PC-9 (cell line): ENCODE measurements around the gene RTN3. TPM values are rescaled to one million over a fixed set of nuclear protein-coding genes. Genes with fewer than 3 reads are reported as not detected.
"Not testable (repeated sequence)": the region's sequence is repeated elsewhere in the genome, so short reads cannot be mapped to it uniquely, and the experiment has no call there.

Source experiments
- BruUV-seq: library from RNA; stranded (reverse); fragments of 400-500 nt; replicated peaks from 2 replicates; lab custom pipeline; 2021; lab: Mats Ljungman, UMichigan
- CTCF ChIA-PET: fragments of 300-600 bp; sonication (Branson Sonifier 250); formaldehyde crosslinking; loops from one replicate; lab custom pipeline; 2022; ENCODE audit warnings: antibody characterized with exemption; lab: Charles Lee
- POLR2A ChIA-PET: fragments of 300-600 bp; sonication (Branson Sonifier 250); formaldehyde crosslinking; loops from one replicate; lab custom pipeline; 2022; ENCODE audit warnings: antibody characterized with exemption; ENCODE audit not compliant: unreplicated experiment; lab: Charles Lee
- DNase-seq, 2 experiments: peaks; one replicate each; pipeline versions ENCODE4 v3.0.0 to v3.0.0-alpha.2; 2015 to 2022; ENCODE audit warnings: mixed read lengths in 1 of 2
- H2AFZ ChIP-seq: fragments of 200-600 bp; sonication (generic); 2 replicates; pipeline ENCODE4 v1.8.1; 2017; ENCODE audit warnings: antibody characterized with exemption
- H3F3A ChIP-seq: fragments of 200-600 bp; sonication (generic); 2 replicates; pipeline ENCODE4 v1.8.1; 2017; ENCODE audit warnings: antibody characterized with exemption, mild to moderate bottlenecking, low read depth; ENCODE audit not compliant: insufficient read depth
- H3K27ac ChIP-seq: fragments of 200-600 bp; sonication (generic); 2 replicates; pipeline ENCODE4 v1.6.1; 2016; ENCODE audit warnings: mixed run types
- H3K27me3 ChIP-seq: fragments of 200-600 bp; sonication (generic); 2 replicates; pipeline ENCODE4 v1.6.1; 2016; ENCODE audit warnings: low read depth, mixed run types; ENCODE audit not compliant: insufficient read depth
- H3K36me3 ChIP-seq: fragments of 200-600 bp; sonication (generic); 2 replicates; pipeline ENCODE4 v1.6.1; 2016; ENCODE audit warnings: low read depth, mixed run types
- H3K4me1 ChIP-seq: fragments of 200-600 bp; sonication (generic); replicated peaks from 2 replicates; pipeline ENCODE4 v1.6.1; 2016; ENCODE audit warnings: mixed run types; ENCODE audit not compliant: insufficient read depth
- H3K4me2 ChIP-seq: fragments of 200-600 bp; sonication (generic); 2 replicates; pipeline ENCODE4 v1.6.1; 2017; ENCODE audit warnings: mixed run types
- H3K4me3 ChIP-seq: fragments of 200-600 bp; sonication (generic); 2 replicates; pipeline ENCODE4 v1.6.1; 2016; ENCODE audit warnings: mixed run types
- H3K79me2 ChIP-seq: fragments of 200-600 bp; sonication (generic); 2 replicates; pipeline ENCODE4 v1.6.1; 2017; ENCODE audit warnings: low read depth, mixed run types
- H3K9me2 ChIP-seq: fragments of 200-600 bp; sonication (generic); 2 replicates; pipeline ENCODE4 v1.8.1; 2017; ENCODE audit warnings: mild to moderate bottlenecking; ENCODE audit not compliant: insufficient read depth
- H3K9me3 ChIP-seq: fragments of 200-600 bp; sonication (generic); 2 replicates; pipeline ENCODE4 v1.8.1; 2016; ENCODE audit warnings: low read depth; ENCODE audit not compliant: insufficient read depth
- H4K20me1 ChIP-seq: fragments of 200-600 bp; sonication (generic); 2 replicates; pipeline ENCODE4 v1.8.1; 2017; ENCODE audit not compliant: insufficient read depth
- EZH2 ChIP-seq: fragments of 200-600 bp; sonication (generic); IDR thresholded peaks from 2 replicates; pipeline ENCODE4 v1.8.0; 2017; ENCODE audit warnings: antibody characterized with exemption, low read depth
- intact Hi-C: fragments of 100-400 bp; cut with micrococcal nuclease; formaldehyde crosslinking; loops from one replicate; pipeline ENCODE4 v1.10.0; 2022; ENCODE audit not compliant: unreplicated experiment
- total RNA-seq: library from RNA; stranded (reverse); gene quantifications from 2 replicates; pipeline ENCODE4 v1.2.3, GENCODE V29; 2021
- TF ChIP-seq, protein P1 (sequence below): fragments of 200-600 bp; sonication (generic); conservative IDR thresholded peaks from 2 replicates; pipeline ENCODE4 v1.6.1; 2017; ENCODE audit warnings: mixed run types, antibody characterized with exemption, mild to moderate bottlenecking, moderate library complexity

Gene RTN3
- total RNA-seq, 1 experiment from 2014 or later: 279 TPM

DNA sequence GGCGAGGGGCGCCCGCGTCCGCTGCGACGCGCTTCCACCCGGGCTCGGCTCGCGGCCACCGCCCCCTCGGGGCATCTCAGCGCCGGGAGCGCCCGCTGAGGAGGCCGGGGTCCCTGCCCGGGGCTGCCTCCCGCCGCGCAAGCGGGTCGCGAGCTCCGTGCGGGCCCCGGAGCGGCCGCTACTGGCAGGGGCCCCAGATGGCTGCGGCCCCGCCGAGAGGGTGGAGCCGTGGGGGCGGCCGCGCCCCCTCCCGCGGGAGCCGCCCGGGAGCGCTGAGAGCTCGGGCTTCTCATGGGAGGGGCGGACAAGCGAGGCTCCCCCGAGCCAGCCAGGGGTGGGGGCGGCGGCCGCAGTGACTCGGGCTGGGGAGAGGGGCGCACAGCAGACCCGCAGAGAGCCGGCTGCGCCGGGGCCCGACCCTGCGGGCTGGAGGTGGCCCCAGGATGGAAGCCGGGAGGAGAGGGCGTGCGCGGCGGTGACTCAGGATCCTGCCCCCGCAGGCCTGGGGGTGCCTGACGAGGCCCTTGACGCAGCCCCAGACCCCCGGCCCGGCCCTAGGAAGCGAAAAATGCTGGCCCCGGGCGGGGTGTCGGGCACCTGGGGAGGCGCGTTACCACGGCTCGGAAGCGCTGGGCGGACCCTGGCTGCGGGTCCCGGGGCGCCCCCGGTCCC, 87.9 kb downstream of the RTN3 start:
- CTCF ChIA-PET: interaction anchor here (0.6 kb wide), 2 partner anchors 166 to 181 kb away, joined by 5 to 6 read pairs; no protein-coding TSS in a partner anchor
- no peaks in the 10 kb centered on the region for H3K9me2 ChIP-seq
- no peaks in the 10 kb centered on the region for H3K36me3 ChIP-seq
- H3K27me3 ChIP-seq: no peaks in the 10 kb centered on the region
- peaks cover 13% of the 10 kb centered on the region; the same call in 1 of the 2 replicates for H4K20me1 ChIP-seq
- DNase-seq: peak in 1 of 2 experiments; percentile 63
- peak overlapping the region; percentile 65 for H3K4me3 ChIP-seq
- peak overlapping the region; percentile 82 for H2AFZ ChIP-seq
- POLR2A ChIA-PET: interaction anchor here (0.6 to 0.7 kb wide), 2 partner anchors 65 to 88 kb away, joined by 4 to 5 read pairs; no protein-coding TSS in a partner anchor
- intact Hi-C loops: loop anchor here (2.0 kb wide), 1 partner anchor 34 kb away; no protein-coding TSS in a partner anchor
- no peak overlapping the region for H3K27ac ChIP-seq
- peaks cover 36% of the 10 kb centered on the region for H3F3A ChIP-seq
- no peak for TF ChIP-seq EZH2
- TF ChIP-seq, protein P1, sequence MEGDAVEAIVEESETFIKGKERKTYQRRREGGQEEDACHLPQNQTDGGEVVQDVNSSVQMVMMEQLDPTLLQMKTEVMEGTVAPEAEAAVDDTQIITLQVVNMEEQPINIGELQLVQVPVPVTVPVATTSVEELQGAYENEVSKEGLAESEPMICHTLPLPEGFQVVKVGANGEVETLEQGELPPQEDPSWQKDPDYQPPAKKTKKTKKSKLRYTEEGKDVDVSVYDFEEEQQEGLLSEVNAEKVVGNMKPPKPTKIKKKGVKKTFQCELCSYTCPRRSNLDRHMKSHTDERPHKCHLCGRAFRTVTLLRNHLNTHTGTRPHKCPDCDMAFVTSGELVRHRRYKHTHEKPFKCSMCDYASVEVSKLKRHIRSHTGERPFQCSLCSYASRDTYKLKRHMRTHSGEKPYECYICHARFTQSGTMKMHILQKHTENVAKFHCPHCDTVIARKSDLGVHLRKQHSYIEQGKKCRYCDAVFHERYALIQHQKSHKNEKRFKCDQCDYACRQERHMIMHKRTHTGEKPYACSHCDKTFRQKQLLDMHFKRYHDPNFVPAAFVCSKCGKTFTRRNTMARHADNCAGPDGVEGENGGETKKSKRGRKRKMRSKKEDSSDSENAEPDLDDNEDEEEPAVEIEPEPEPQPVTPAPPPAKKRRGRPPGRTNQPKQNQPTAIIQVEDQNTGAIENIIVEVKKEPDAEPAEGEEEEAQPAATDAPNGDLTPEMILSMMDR: no peak
- H3K4me2 ChIP-seq: peak overlapping the region; percentile 79
- peaks cover 11% of the 10 kb centered on the region; the same call in 1 of the 2 replicates for H3K4me1 ChIP-seq
- no TSS peak for BruUV-seq
- H3K9me3 ChIP-seq: no peaks in the 10 kb centered on the region
- peaks cover 23% of the 10 kb centered on the region; the same call in 1 of the 2 replicates for H3K79me2 ChIP-seq

DNA sequence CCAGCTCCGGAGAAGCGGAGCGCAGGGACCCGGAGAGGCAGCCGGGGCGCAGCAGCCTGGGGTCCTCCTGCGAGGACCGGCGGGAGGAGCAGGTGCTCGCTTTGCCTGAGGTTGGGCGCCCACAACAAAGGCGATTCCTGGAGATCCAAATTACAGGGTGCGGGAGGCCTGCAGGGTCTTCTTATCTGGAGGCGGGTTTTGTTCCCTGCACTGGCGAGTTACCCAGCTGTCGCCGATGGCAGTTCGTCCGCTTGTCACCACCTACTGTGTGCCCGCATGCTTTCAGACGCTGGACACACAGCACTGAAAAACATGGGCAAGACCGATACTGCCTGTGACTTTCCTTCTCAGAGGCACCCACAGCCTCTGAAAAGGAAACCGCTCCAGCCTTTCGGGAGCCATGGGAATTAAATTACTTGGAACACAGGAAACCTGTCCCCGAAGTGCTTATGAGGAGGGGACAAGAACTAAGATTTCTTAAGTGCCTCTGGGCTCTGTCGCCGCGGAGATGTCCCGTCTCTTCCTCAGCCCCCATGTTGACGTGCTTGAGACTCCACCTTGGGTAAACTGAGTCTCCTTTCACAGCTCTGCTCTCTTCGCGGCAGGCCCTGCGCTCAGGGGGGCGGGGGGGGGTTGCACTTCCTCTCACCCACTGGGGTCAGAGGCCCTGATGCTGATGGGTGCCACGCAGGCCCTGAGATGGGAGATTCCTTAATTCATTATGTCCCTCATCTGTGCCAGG, 88.6 kb downstream of the RTN3 start:
- peak overlapping the region; percentile 79 for H3K4me2 ChIP-seq
- H3K9me2 ChIP-seq: no peaks in the 10 kb centered on the region
- no peaks in the 10 kb centered on the region for H3K36me3 ChIP-seq
- peaks cover 36% of the 10 kb centered on the region for H3F3A ChIP-seq
- H3K9me3 ChIP-seq: no peaks in the 10 kb centered on the region
- no peak for DNase-seq
- H4K20me1 ChIP-seq: peaks cover 13% of the 10 kb centered on the region; the same call in 1 of the 2 replicates
- no peak overlapping the region for H3K27ac ChIP-seq
- ChIA-PET POLR2A (interaction anchor here (0.6 kb wide), 1 partner anchor 89 kb away, joined by 4 read pairs; no protein-coding TSS in a partner anchor), CTCF (interaction anchor here (0.6 kb wide), 1 partner anchor 180 kb away, joined by 6 read pairs; no protein-coding TSS in a partner anchor)
- H3K79me2 ChIP-seq: peaks cover 23% of the 10 kb centered on the region; the same call in 1 of the 2 replicates
- no peak overlapping the region for H2AFZ ChIP-seq
- BruUV-seq: no TSS peak
- H3K4me3 ChIP-seq: peak overlapping the region; percentile 65; the same call in 1 of the 2 replicates
- no peak for TF ChIP-seq EZH2
- TF ChIP-seq, protein P1: no peak
- H3K4me1 ChIP-seq: peaks cover 11% of the 10 kb centered on the region; the same call in 1 of the 2 replicates
- intact Hi-C loops: loop anchor here (2.0 kb wide), 1 partner anchor 33 kb away; no protein-coding TSS in a partner anchor
- H3K27me3 ChIP-seq: no peaks in the 10 kb centered on the region

DNA sequence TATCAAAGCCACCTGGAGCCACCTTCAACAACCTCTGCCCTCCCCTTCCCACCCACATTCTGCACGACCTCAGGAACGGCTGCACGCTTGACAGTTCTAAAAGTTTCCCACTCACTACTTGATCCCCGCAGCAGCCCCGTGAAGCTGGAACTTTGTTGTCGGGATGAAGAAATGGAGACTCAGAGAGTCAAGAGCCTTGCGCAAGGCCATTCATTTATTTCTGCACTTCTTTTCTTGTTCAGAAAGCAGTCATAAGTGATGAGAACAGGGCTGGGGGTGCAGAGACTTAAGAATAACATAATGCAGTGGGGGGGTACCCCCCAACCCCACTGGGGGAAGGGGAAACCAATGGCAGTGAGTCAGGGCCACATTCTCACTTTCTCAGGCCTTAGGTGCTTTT, 89.5 kb downstream of the RTN3 start:
- no TSS peak for BruUV-seq
- ChIA-PET CTCF (no interaction called here), POLR2A (no interaction called here)
- no peak overlapping the region for H3K27ac ChIP-seq
- H3K4me2 ChIP-seq: no peak overlapping the region
- H3K4me3 ChIP-seq: no peak overlapping the region
- peaks cover 11% of the 10 kb centered on the region; the same call in 1 of the 2 replicates for H3K4me1 ChIP-seq
- H3F3A ChIP-seq: peaks cover 36% of the 10 kb centered on the region
- H4K20me1 ChIP-seq: peaks cover 13% of the 10 kb centered on the region; the same call in 1 of the 2 replicates
- H3K79me2 ChIP-seq: peaks cover 22% of the 10 kb centered on the region; the same call in 1 of the 2 replicates
- intact Hi-C loops: no loop called here
- no peak for TF ChIP-seq EZH2
- TF ChIP-seq, protein P1: no peak
- DNase-seq: no peak
- H3K9me3 ChIP-seq: no peaks in the 10 kb centered on the region
- no peak overlapping the region for H2AFZ ChIP-seq
- no peaks in the 10 kb centered on the region for H3K9me2 ChIP-seq
- H3K27me3 ChIP-seq: no peaks in the 10 kb centered on the region
- H3K36me3 ChIP-seq: no peaks in the 10 kb centered on the region

DNA sequence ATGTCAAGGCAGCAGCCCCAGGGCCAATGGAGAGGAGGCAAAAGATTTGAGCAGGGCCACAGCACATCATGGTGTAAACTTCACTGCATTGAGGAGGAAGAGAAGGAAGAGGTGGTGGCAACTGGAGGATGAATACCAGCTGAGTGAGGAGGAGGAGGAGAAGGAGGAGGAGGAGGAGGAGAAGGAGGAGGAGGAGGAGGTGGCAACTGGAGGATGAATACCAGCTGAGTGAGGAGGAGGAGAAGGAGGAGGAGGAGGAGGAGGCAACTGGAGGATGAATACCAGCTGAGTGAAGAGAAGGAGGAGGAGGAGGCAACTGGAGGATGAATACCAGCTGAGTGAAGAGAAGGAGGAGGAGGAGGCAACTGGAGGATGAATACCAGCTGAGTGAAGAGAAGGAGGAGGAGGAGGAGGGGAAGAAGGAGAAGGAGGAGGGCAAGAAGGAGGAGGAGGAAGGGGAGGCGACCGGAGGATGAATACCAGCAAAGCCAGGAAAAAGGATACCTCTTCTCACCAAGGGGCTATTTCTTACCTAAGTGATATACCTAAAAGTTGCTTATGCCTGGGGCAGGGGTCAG, 90.5 kb downstream of the RTN3 start:
- Histone ChIP-seq H3F3A (peaks cover 36% of the 10 kb centered on the region), H3K79me2 (peaks cover 11% of the 10 kb centered on the region; the same call in 1 of the 2 replicates)
- H3K27me3 ChIP-seq, H3K4me1 ChIP-seq, H3K4me3 ChIP-seq, H3K9me3 ChIP-seq, H3K36me3 ChIP-seq, POLR2A ChIA-PET, H3K27ac ChIP-seq, H3K9me2 ChIP-seq, BruUV-seq, DNase-seq, H2AFZ ChIP-seq, H3K4me2 ChIP-seq, CTCF ChIA-PET, H4K20me1 ChIP-seq, intact Hi-C loops: not testable (repeated sequence)
